ENCODE data around the gene PTCHD4. TPM values are rescaled to one million over a fixed set of nuclear protein-coding genes. Genes with fewer than 3 reads are reported as not detected.

The PTCHD4 gene
- total RNA-seq, 1 experiment from 2014 or later = not detected

DNA sequence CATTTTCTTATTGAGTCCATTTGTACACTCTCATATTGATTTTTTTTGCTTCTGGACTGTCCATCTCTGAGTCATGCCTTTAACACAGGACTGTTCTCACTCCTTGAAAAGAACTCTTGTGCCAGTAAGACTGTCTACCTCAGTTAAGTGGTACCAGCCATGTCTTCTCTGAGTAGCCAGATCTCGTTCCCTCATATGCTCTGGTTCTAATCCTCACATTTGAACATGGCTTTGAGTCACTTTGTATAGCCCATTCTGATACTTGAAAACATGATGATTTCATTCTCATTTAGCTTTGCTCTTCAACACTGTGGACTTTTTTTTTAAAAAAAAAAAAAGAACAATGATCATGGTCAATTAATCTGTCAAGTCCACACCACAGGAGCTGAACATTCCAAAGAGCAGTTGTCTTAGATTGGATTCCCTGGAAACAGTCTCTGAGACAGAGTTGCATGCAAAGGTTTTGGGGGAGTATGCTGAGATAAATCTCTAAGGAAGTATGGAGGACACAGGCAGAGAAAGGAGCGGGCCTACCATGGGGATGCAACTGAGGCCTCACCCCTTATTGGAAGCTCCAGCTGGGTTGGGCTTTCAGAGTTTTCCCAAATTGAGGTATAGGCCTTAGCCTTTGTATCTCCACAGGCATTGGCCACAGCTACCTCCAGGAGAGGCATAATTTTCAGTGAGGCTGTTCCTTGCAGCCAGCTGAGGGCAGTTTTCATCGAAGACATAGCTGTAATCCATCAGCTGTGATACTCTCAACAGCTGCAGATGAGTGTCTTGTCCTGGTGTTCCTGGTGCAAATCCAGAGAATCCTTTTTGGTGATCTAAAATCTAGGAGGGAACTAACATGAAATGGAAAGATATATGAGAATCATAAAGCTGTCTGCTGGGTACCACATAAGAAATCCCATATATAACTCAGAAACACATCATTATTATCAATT is 6.0 kb upstream of the PTCHD4 start:
- Mint-ChIP-seq H3K27ac (ENCODE audit: unreplicated experiment) (no peak overlapping the region), H3K36me3 (ENCODE audit: insufficient read depth, unreplicated experiment) (no peaks in the 10 kb centered on the region), H3K27me3 (ENCODE audit: unreplicated experiment) (no peaks in the 10 kb centered on the region), H3K4me1 (ENCODE audit: low read depth, unreplicated experiment) (no peaks in the 10 kb centered on the region), H3K9me3 (ENCODE audit: low read depth, unreplicated experiment) (no peaks in the 10 kb centered on the region), H3K4me3 (ENCODE audit: low read depth, unreplicated experiment) (no peak overlapping the region)
- CTCF ChIA-PET = no interaction called here
- no TSS peak for BruUV-seq (replicated peaks)
- TF ChIP-seq, protein P1, sequence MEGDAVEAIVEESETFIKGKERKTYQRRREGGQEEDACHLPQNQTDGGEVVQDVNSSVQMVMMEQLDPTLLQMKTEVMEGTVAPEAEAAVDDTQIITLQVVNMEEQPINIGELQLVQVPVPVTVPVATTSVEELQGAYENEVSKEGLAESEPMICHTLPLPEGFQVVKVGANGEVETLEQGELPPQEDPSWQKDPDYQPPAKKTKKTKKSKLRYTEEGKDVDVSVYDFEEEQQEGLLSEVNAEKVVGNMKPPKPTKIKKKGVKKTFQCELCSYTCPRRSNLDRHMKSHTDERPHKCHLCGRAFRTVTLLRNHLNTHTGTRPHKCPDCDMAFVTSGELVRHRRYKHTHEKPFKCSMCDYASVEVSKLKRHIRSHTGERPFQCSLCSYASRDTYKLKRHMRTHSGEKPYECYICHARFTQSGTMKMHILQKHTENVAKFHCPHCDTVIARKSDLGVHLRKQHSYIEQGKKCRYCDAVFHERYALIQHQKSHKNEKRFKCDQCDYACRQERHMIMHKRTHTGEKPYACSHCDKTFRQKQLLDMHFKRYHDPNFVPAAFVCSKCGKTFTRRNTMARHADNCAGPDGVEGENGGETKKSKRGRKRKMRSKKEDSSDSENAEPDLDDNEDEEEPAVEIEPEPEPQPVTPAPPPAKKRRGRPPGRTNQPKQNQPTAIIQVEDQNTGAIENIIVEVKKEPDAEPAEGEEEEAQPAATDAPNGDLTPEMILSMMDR (IDR thresholded peaks at IDR 0.05; ENCODE audit: unreplicated experiment) = no peak
- intact Hi-C loops (cut with micrococcal nuclease; ENCODE audit: unreplicated experiment) = no loop called here
- DNase-seq = no peak

DNA sequence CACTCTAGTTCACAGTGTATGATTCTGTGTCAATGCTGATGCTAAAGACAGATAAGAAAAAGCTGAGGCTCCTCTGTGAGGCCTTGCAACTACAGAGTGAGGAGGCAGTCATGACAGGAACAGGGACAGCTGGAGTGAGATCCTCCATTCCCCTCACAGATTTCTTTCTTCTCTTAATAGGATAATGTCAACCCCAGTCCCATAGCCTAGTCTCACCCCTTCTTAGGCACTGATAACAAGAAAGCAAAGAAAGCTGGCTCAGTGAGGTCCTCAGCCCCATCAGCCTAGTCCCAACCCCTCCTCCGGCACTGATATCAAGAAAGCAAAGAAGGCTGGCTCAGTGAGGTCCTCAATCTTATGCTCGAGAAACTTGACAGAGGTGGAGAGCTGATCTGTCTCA is 2.1 kb upstream of the PTCHD4 start:
- no peaks in the 10 kb centered on the region for H3K9me3 Mint-ChIP-seq (ENCODE audit: low read depth, unreplicated experiment)
- TF ChIP-seq, protein P1 (IDR thresholded peaks at IDR 0.05; ENCODE audit: unreplicated experiment) = no peak
- no peak overlapping the region for H3K4me3 Mint-ChIP-seq (ENCODE audit: low read depth, unreplicated experiment)
- no TSS peak for BruUV-seq (replicated peaks)
- intact Hi-C loops (cut with micrococcal nuclease; ENCODE audit: unreplicated experiment) = no loop called here
- H3K36me3 Mint-ChIP-seq (ENCODE audit: insufficient read depth, unreplicated experiment) = no peaks in the 10 kb centered on the region
- no peaks in the 10 kb centered on the region for H3K4me1 Mint-ChIP-seq (ENCODE audit: low read depth, unreplicated experiment)
- no peak overlapping the region for H3K27ac Mint-ChIP-seq (ENCODE audit: unreplicated experiment)
- no peaks in the 10 kb centered on the region for H3K27me3 Mint-ChIP-seq (ENCODE audit: unreplicated experiment)
- CTCF ChIA-PET = no interaction called here
- DNase-seq = no peak

DNA sequence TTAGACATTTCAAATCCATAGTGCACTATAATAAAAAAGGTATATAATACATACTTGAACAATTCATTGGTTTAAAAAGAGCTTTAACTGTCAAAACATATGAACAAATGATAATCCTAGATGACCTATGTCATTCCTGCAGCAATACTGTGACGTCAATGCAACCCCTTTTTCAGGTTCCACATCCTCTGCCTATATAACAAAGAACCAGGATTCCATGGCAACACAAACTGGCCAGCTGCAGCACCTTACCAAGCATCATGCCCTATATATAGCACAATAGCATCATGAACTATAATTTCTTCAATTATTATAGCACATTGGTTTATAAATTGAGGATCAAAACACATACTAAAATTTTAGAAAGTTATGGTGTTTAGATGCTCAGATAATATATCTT is 578 bp upstream of the PTCHD4 start:
- Mint-ChIP-seq H3K27me3 (ENCODE audit: unreplicated experiment) (no peaks in the 10 kb centered on the region), H3K4me3 (ENCODE audit: low read depth, unreplicated experiment) (no peak overlapping the region), H3K4me1 (ENCODE audit: low read depth, unreplicated experiment) (no peaks in the 10 kb centered on the region), H3K9me3 (ENCODE audit: low read depth, unreplicated experiment) (no peaks in the 10 kb centered on the region), H3K27ac (ENCODE audit: unreplicated experiment) (no peak overlapping the region), H3K36me3 (ENCODE audit: insufficient read depth, unreplicated experiment) (no peaks in the 10 kb centered on the region)
- intact Hi-C loops (cut with micrococcal nuclease; ENCODE audit: unreplicated experiment) = no loop called here
- no TSS peak for BruUV-seq (replicated peaks)
- DNase-seq = no peak
- TF ChIP-seq, protein P1 (IDR thresholded peaks at IDR 0.05; ENCODE audit: unreplicated experiment) = no peak
- CTCF ChIA-PET = interaction anchor here (0.5 kb wide), 1 partner anchor 33 kb away, joined by 5 read pairs; no protein-coding TSS in a partner anchor

DNA sequence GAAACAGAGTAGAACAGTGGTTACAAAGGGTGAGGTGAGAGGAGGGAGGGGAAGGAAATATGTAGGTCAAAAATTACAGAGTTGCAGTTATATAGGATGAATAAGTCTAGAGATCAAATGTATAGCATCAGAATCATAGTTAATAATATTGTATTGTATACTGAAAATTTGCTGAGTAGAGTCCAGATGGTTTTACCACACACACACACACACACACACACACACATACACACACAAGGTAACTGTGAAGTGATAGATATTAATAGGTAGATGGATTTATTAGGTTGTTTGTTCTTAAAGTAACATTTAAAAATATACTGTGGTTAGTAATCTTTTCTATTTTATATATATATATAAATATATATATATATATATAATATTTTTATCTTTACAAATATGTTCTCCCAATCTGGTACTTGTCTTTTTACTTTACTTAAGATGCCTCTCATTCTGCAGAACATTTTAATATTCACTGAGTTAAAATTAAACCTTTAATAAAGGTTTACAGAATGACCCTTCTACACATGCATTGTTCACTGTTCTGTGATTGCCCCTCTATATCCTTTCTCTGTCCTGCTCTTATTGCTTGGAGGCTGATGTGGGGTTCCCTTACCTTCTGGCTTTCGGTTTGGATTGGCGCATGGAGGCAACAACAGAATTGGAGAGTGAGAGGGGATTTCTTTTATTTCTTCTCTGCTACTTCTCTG is 408 bp downstream of the PTCHD4 start:
- no peak for DNase-seq
- H3K4me3 Mint-ChIP-seq (ENCODE audit: low read depth, unreplicated experiment) = no peak overlapping the region
- H3K27me3 Mint-ChIP-seq (ENCODE audit: unreplicated experiment) = no peaks in the 10 kb centered on the region
- BruUV-seq (replicated peaks) = no TSS peak
- TF ChIP-seq, protein P1 (IDR thresholded peaks at IDR 0.05; ENCODE audit: unreplicated experiment) = no peak
- CTCF ChIA-PET = no interaction called here
- no peaks in the 10 kb centered on the region for H3K4me1 Mint-ChIP-seq (ENCODE audit: low read depth, unreplicated experiment)
- no peaks in the 10 kb centered on the region for H3K9me3 Mint-ChIP-seq (ENCODE audit: low read depth, unreplicated experiment)
- no peaks in the 10 kb centered on the region for H3K36me3 Mint-ChIP-seq (ENCODE audit: insufficient read depth, unreplicated experiment)
- H3K27ac Mint-ChIP-seq (ENCODE audit: unreplicated experiment) = no peak overlapping the region
- intact Hi-C loops (cut with micrococcal nuclease; ENCODE audit: unreplicated experiment) = no loop called here

All from Calu3 (cell line).